Left lung (tissue), 10 donors: ENCODE results near the gene CTSH. TPM values are rescaled to one million over a fixed set of nuclear protein-coding genes. Genes with fewer than 3 reads are reported as not detected.
A peak's percentile ranks its signal among the peaks of the same experiment; 100 is the strongest.

ENCODE experiments used
- ATAC-seq: fragments of 200-7000 bp; cut with Tn5 transposase; one replicate; pipeline ENCODE4 v1.9.1; 2020; ENCODE audit warnings: moderate library complexity
- DNase-seq, 4 donors: peaks; one replicate each; pipeline ENCODE4 v3.0.0-alpha.2; 2013 to 2020
- H3K27ac ChIP-seq, 2 donors: fragments of 200-600 bp; sonication (generic) in 1 of 2; one replicate each; pipeline versions ENCODE4 v1.5.0 to v1.8.0; 2020 to 2021
- H3K27me3 ChIP-seq, 2 donors: fragments of 200-600 bp; sonication (generic) in 1 of 2; one replicate each; pipeline versions ENCODE4 v1.5.0 to v1.8.0; 2020 to 2021
- H3K36me3 ChIP-seq, 2 donors: fragments of 200-600 bp; sonication (generic) in 1 of 2; one replicate each; pipeline versions ENCODE4 v1.5.0 to v1.8.0; 2020 to 2021
- H3K4me1 ChIP-seq, 2 donors: fragments of 200-600 bp; one replicate each; pipeline ENCODE4 v1.8.0; 2021
- H3K4me3 ChIP-seq, 2 donors: fragments of 200-600 bp; sonication (generic) in 1 of 2; one replicate each; pipeline versions ENCODE4 v1.5.0 to v1.8.0; 2020 to 2021; ENCODE audit warnings: mild to moderate bottlenecking in 1 of 2
- H3K9me3 ChIP-seq, 2 donors: fragments of 200-600 bp; sonication (generic) in 1 of 2; one replicate each; pipeline versions ENCODE4 v1.5.0 to v1.8.0; 2020 to 2021
- CTCF ChIP-seq, 2 donors: fragments of 200-600 bp; sonication (generic) in 1 of 2; IDR thresholded peaks; one replicate each; pipeline versions ENCODE4 v1.5.0 to v1.8.0; 2021; ENCODE audit warnings: antibody characterized with exemption in 2 of 2
- intact Hi-C, 2 donors: fragments of 100-400 bp; cut with DNase I; formaldehyde crosslinking; loops; one replicate each; pipeline versions ENCODE4 v1.11.2 to v1.14.2; 2022
- polyA plus RNA-seq, 6 donors: library from polyadenylated mRNA; unstranded; fragments of 120-200 nt; gene quantifications; one replicate each; pipeline ENCODE4 v1.2.1, GENCODE V29; 2013; ENCODE audit not compliant: insufficient read length in 6 of 6
- total RNA-seq, 2 donors: library from RNA; stranded (reverse); fragmentation: NEBNext Ultra II Directional; extraction: Animal tissue kit (Norgen Biotek cat#: 25700); gene quantifications; one replicate each; pipeline ENCODE4 v1.2.1, GENCODE V29; 2021
- donor health status: DM: no; HTN: yes; CAD: no.
- donor health status: DM: no; HTN: no; CAD: no.

Gene CTSH
- total and polyA plus RNA-seq, 8 donors = 97.5 to 1,298 (median 234) TPM

GRCh38 chr15:78957416-78958093, 12.7 kb upstream of the CTSH start:
- H3K4me1 ChIP-seq = no peaks in the 10 kb centered on the region
- H3K27ac ChIP-seq = no peak overlapping the region
- ATAC-seq = no peak
- intact Hi-C loops = no loop called here
- TF ChIP-seq CTCF (IDR thresholded peaks at IDR 0.05) = no peak
- H3K4me3 ChIP-seq = no peak overlapping the region
- no peaks in the 10 kb centered on the region for H3K27me3 ChIP-seq
- DNase-seq = no peak
- H3K36me3 ChIP-seq = no peaks in the 10 kb centered on the region
- no peaks in the 10 kb centered on the region for H3K9me3 ChIP-seq

GRCh38 chr15:78956937-78957336, 12.1 kb upstream of the CTSH start:
- H3K4me1 ChIP-seq = peaks cover 0 to 5% of the 10 kb centered on the region in 2 donors
- no peaks in the 10 kb centered on the region for H3K9me3 ChIP-seq
- ATAC-seq (no peak), DNase-seq (no peak)
- intact Hi-C loops = no loop called here
- TF ChIP-seq CTCF (IDR thresholded peaks at IDR 0.05) = no peak
- no peak overlapping the region for H3K4me3 ChIP-seq
- no peaks in the 10 kb centered on the region for H3K27me3 ChIP-seq
- no peak overlapping the region for H3K27ac ChIP-seq
- no peaks in the 10 kb centered on the region for H3K36me3 ChIP-seq

GRCh38 chr15:78955355-78955754, 10.5 kb upstream of the CTSH start:
- H3K9me3 ChIP-seq = no peaks in the 10 kb centered on the region
- DNase-seq (no peak), ATAC-seq (no peak)
- no peak for TF ChIP-seq CTCF (IDR thresholded peaks at IDR 0.05)
- no peak overlapping the region for H3K4me3 ChIP-seq
- H3K36me3 ChIP-seq = no peaks in the 10 kb centered on the region
- no peaks in the 10 kb centered on the region for H3K27me3 ChIP-seq
- H3K27ac ChIP-seq = no peak overlapping the region
- intact Hi-C loops = no loop called here
- peaks cover 14 to 15% of the 10 kb centered on the region in 2 donors for H3K4me1 ChIP-seq

- ATAC-seq = peak; percentile 87
- H3K27ac ChIP-seq = peak overlapping the region; percentile 76 to 82
- peaks cover 15% of the 10 kb centered on the region in 2 donors for H3K4me1 ChIP-seq
- no peak for TF ChIP-seq CTCF (IDR thresholded peaks at IDR 0.05)
- H3K27me3 ChIP-seq = no peaks in the 10 kb centered on the region
- intact Hi-C loops = no loop called here
- H3K4me3 ChIP-seq = no peak overlapping the region
- DNase-seq = peak in 2 of 4 donors; percentile 45 to 58
- H3K9me3 ChIP-seq = no peaks in the 10 kb centered on the region
- no peaks in the 10 kb centered on the region for H3K36me3 ChIP-seq
Measured at GRCh38 chr15:78951841-78952238, 7.0 kb upstream of the CTSH start.

GRCh38 chr15:78950902-78951840, 6.3 kb upstream of the CTSH start:
- no peaks in the 10 kb centered on the region for H3K9me3 ChIP-seq
- no peaks in the 10 kb centered on the region for H3K27me3 ChIP-seq
- H3K4me1 ChIP-seq = peaks cover 15% of the 10 kb centered on the region in 2 donors
- peak; percentile 50 for ATAC-seq
- H3K36me3 ChIP-seq = no peaks in the 10 kb centered on the region
- intact Hi-C loops = no loop called here
- TF ChIP-seq CTCF (IDR thresholded peaks at IDR 0.05) = peak in 1 of 2 donors; percentile 9
- peak overlapping the region; percentile 76 to 82 for H3K27ac ChIP-seq
- DNase-seq = peak in 2 of 4 donors; percentile 48 to 73
- H3K4me3 ChIP-seq = no peak overlapping the region
